Vagina (tissue), 2 donors: ENCODE data around the gene SLC24A3. TPM values are rescaled to one million over a fixed set of nuclear protein-coding genes. Genes with fewer than 3 reads are reported as not detected.

Source experiments
- DNase-seq, 2 donors: peaks; one replicate each; pipeline ENCODE4 v3.0.0-alpha.2; 2017; ENCODE audit errors: extremely low spot score in 2 of 2
- H3K27ac ChIP-seq: fragments of 200-600 bp; sonication (generic); one replicate; pipeline ENCODE4 v1.5.1; 2019
- H3K27me3 ChIP-seq: fragments of 200-600 bp; sonication (generic); one replicate; pipeline ENCODE4 v1.5.1; 2019
- H3K36me3 ChIP-seq, 2 donors: fragments of 200-600 bp; sonication (generic); one replicate each; pipeline ENCODE4 v1.5.1; 2017 to 2019
- H3K4me1 ChIP-seq: fragments of 200-600 bp; sonication (generic); one replicate; pipeline ENCODE4 v1.5.1; 2019
- H3K4me3 ChIP-seq, 2 donors: fragments of 200-600 bp; sonication (generic); 1 replicate in 1 of 2; 2 replicates in 1 of 2; pipeline ENCODE4 v1.5.1; 2016 to 2019
- H3K9me3 ChIP-seq: fragments of 200-600 bp; sonication (generic); one replicate; pipeline ENCODE4 v1.5.1; 2019
- CTCF ChIP-seq, 3 experiments: fragments of 450-650 bp in 2 of 3; fragments of 200-600 bp in 1 of 3; sonication (generic) in 1 of 3; IDR thresholded peaks; one replicate each; pipeline ENCODE4 v1.5.1; 2017 to 2019; ENCODE audit warnings: antibody characterized with exemption in 3 of 3, mild to moderate bottlenecking in 2 of 3, moderate library complexity in 2 of 3
- POLR2A ChIP-seq, 2 donors: fragments of 450-650 bp; IDR thresholded peaks; one replicate each; pipeline ENCODE4 v1.6.1; 2017; ENCODE audit warnings: antibody characterized with exemption in 2 of 2, mild to moderate bottlenecking in 2 of 2, moderate library complexity in 2 of 2
- POLR2AphosphoS5 ChIP-seq, 2 donors: sonication (generic); formaldehyde crosslinking; IDR thresholded peaks; one replicate each; pipeline ENCODE4 v1.9.0; 2017; ENCODE audit warnings: antibody characterized with exemption in 2 of 2, mild to moderate bottlenecking in 2 of 2, low read depth in 1 of 2; ENCODE audit not compliant: insufficient read depth in 1 of 2
- intact Hi-C: fragments of 100-400 bp; cut with DNase I; formaldehyde crosslinking; loops from one replicate; pipeline ENCODE4 v1.15.1; 2023
- total RNA-seq: library from RNA; depleted of rRNA; stranded (reverse); fragments of >200 nt; gene quantifications from one replicate; pipeline ENCODE4 v1.2.3, GENCODE V29; 2016

The SLC24A3 gene
- total RNA-seq, 1 donor from 2014 or later, result 12.3 TPM

GRCh38 chr20:19602675-19603375 lies 390.4 kb downstream of the SLC24A3 start:
- H3K9me3 ChIP-seq, result no peaks in the 10 kb centered on the region
- no peak for DNase-seq
- H3K36me3 ChIP-seq, result no peaks in the 10 kb centered on the region
- intact Hi-C loops, result no loop called here
- no peaks in the 10 kb centered on the region for H3K27me3 ChIP-seq
- H3K27ac ChIP-seq, result no peak overlapping the region
- TF ChIP-seq POLR2A (IDR thresholded peaks at IDR 0.05), result no peak
- TF ChIP-seq CTCF (IDR thresholded peaks at IDR 0.05), result no peak
- TF ChIP-seq POLR2AphosphoS5 (IDR thresholded peaks at IDR 0.05; ENCODE audit: insufficient read depth in 1 of 2, low read depth in 1 of 2), result no peak
- H3K4me1 ChIP-seq, result peaks cover 14% of the 10 kb centered on the region
- H3K4me3 ChIP-seq, result no peak overlapping the region

- Histone ChIP-seq H3K27ac (no peak overlapping the region), H3K9me3 (no peaks in the 10 kb centered on the region), H3K4me3 (no peak overlapping the region), H3K36me3 (no peaks in the 10 kb centered on the region), H3K27me3 (no peaks in the 10 kb centered on the region), H3K4me1 (peaks cover 14% of the 10 kb centered on the region)
- intact Hi-C loops, result no loop called here
- no peak for TF ChIP-seq POLR2A (IDR thresholded peaks at IDR 0.05)
- no peak for TF ChIP-seq CTCF (IDR thresholded peaks at IDR 0.05)
- TF ChIP-seq POLR2AphosphoS5 (IDR thresholded peaks at IDR 0.05; ENCODE audit: insufficient read depth in 1 of 2, low read depth in 1 of 2), result no peak
- DNase-seq, result no peak
Measured at GRCh38 chr20:19603376-19603750, 390.9 kb downstream of the SLC24A3 start.

- Histone ChIP-seq H3K27ac (peak overlapping the region; percentile 11), H3K36me3 (no peaks in the 10 kb centered on the region), H3K9me3 (no peaks in the 10 kb centered on the region), H3K27me3 (no peaks in the 10 kb centered on the region), H3K4me1 (peaks cover 14% of the 10 kb centered on the region), H3K4me3 (no peak overlapping the region)
- intact Hi-C loops, result no loop called here
- TF ChIP-seq POLR2A (IDR thresholded peaks at IDR 0.05) (no peak), CTCF (IDR thresholded peaks at IDR 0.05) (no peak), POLR2AphosphoS5 (IDR thresholded peaks at IDR 0.05; ENCODE audit: insufficient read depth in 1 of 2, low read depth in 1 of 2) (no peak)
- no peak for DNase-seq
Measured at GRCh38 chr20:19605786-19606485, 393.5 kb downstream of the SLC24A3 start.

GRCh38 chr20:19609642-19610223 lies 397.3 kb downstream of the SLC24A3 start:
- intact Hi-C loops, result no loop called here
- no peak overlapping the region for H3K27ac ChIP-seq
- H3K9me3 ChIP-seq, result no peaks in the 10 kb centered on the region
- H3K4me3 ChIP-seq, result no peak overlapping the region
- TF ChIP-seq POLR2AphosphoS5 (IDR thresholded peaks at IDR 0.05; ENCODE audit: insufficient read depth in 1 of 2, low read depth in 1 of 2), result no peak
- TF ChIP-seq POLR2A (IDR thresholded peaks at IDR 0.05), result no peak
- TF ChIP-seq CTCF (IDR thresholded peaks at IDR 0.05), result no peak
- H3K4me1 ChIP-seq, result peaks cover 14% of the 10 kb centered on the region
- H3K27me3 ChIP-seq, result no peaks in the 10 kb centered on the region
- no peak for DNase-seq
- H3K36me3 ChIP-seq, result no peaks in the 10 kb centered on the region

GRCh38 chr20:19615629-19616028 lies 403.2 kb downstream of the SLC24A3 start:
- no peaks in the 10 kb centered on the region for H3K4me1 ChIP-seq
- H3K4me3 ChIP-seq, result no peak overlapping the region
- intact Hi-C loops, result no loop called here
- TF ChIP-seq CTCF (IDR thresholded peaks at IDR 0.05) (no peak), POLR2A (IDR thresholded peaks at IDR 0.05) (no peak), POLR2AphosphoS5 (IDR thresholded peaks at IDR 0.05; ENCODE audit: insufficient read depth in 1 of 2, low read depth in 1 of 2) (no peak)
- H3K9me3 ChIP-seq, result no peaks in the 10 kb centered on the region
- no peaks in the 10 kb centered on the region for H3K27me3 ChIP-seq
- no peaks in the 10 kb centered on the region for H3K36me3 ChIP-seq
- H3K27ac ChIP-seq, result no peak overlapping the region
- peak in 1 of 2 donors; percentile 34 for DNase-seq
